WTC11 (cell line): ENCODE results near the gene AGER. TPM values are rescaled to one million over a fixed set of nuclear protein-coding genes. Genes with fewer than 3 reads are reported as not detected.

Experiments used
- ATAC-seq: fragments of 200-7000 bp; cut with Tn5 transposase; 2 replicates; pipeline ENCODE4 v1.10.0; 2021; ENCODE audit warnings: mild to moderate bottlenecking, moderate library complexity
- CTCF ChIA-PET: fragments of 300-600 bp; sonication (Branson Sonifier 250); formaldehyde crosslinking; loops from one replicate; lab custom pipeline; 2021; ENCODE audit warnings: antibody characterized with exemption; lab: Charles Lee
- POLR2A ChIA-PET: fragments of 350-600 bp; sonication (Branson Sonifier 250); formaldehyde crosslinking; loops from one replicate; lab custom pipeline; 2021; ENCODE audit warnings: antibody characterized with exemption; lab: Charles Lee
- DNase-seq: peaks from one replicate; pipeline ENCODE4 v3.0.0; 2021; ENCODE audit warnings: low spot score
- H3K27ac Mint-ChIP-seq: 2 replicates; pipeline ENCODE4 v1.8.0; 2021; ENCODE audit warnings: mixed read lengths
- H3K27me3 Mint-ChIP-seq: 2 replicates; pipeline ENCODE4 v1.8.0; 2021; ENCODE audit warnings: low read depth, mild to moderate bottlenecking, moderate library complexity, mixed read lengths
- H3K36me3 Mint-ChIP-seq: 2 replicates; pipeline ENCODE4 v1.8.0; 2021; ENCODE audit warnings: mixed read lengths
- H3K4me1 Mint-ChIP-seq: 2 replicates; pipeline ENCODE4 v1.8.0; 2022; ENCODE audit warnings: mixed read lengths
- H3K4me3 Mint-ChIP-seq: 2 replicates; pipeline ENCODE4 v1.8.0; 2021; ENCODE audit warnings: mild to moderate bottlenecking, moderate library complexity, mixed read lengths
- H3K9me3 Mint-ChIP-seq: 2 replicates; pipeline ENCODE4 v1.8.0; 2021; ENCODE audit warnings: mixed read lengths
- ATF1 ChIP-seq: sonication (generic); formaldehyde crosslinking; IDR thresholded peaks from 2 replicates; pipeline ENCODE4 v1.8.1; 2023; ENCODE audit warnings: mild to moderate bottlenecking, moderate library complexity, missing genetic modification reagents
- CREM ChIP-seq: sonication (generic); formaldehyde crosslinking; IDR thresholded peaks from 2 replicates; pipeline ENCODE4 v1.8.1; 2022; ENCODE audit warnings: mild to moderate bottlenecking, missing genetic modification reagents, moderate library complexity
- ETV6 ChIP-seq: sonication (generic); formaldehyde crosslinking; IDR thresholded peaks from 2 replicates; pipeline ENCODE4 v1.8.1; 2022; ENCODE audit warnings: mild to moderate bottlenecking, missing genetic modification reagents
- JUN ChIP-seq: sonication (generic); formaldehyde crosslinking; IDR thresholded peaks from 2 replicates; pipeline ENCODE4 v1.8.0; 2023; ENCODE audit warnings: mild to moderate bottlenecking, missing genetic modification reagents
- NR1H2 ChIP-seq: sonication (generic); formaldehyde crosslinking; IDR thresholded peaks from 2 replicates; pipeline ENCODE4 v1.9.0; 2021; ENCODE audit warnings: mild to moderate bottlenecking, moderate library complexity, missing genetic modification reagents
- RELA ChIP-seq: sonication (generic); formaldehyde crosslinking; IDR thresholded peaks from 2 replicates; pipeline ENCODE4 v1.8.1; 2022; ENCODE audit warnings: missing genetic modification reagents, mild to moderate bottlenecking, borderline replicate concordance
- TEAD4 ChIP-seq: sonication (generic); formaldehyde crosslinking; IDR thresholded peaks from 2 replicates; pipeline ENCODE4 v1.8.0; 2022; ENCODE audit warnings: mild to moderate bottlenecking, missing genetic modification reagents
- ZNF219 ChIP-seq: sonication (generic); formaldehyde crosslinking; IDR thresholded peaks from 2 replicates; pipeline ENCODE4 v1.8.0; 2023; ENCODE audit warnings: missing genetic modification reagents, mild to moderate bottlenecking, borderline replicate concordance
- ZNF263 ChIP-seq: sonication (generic); formaldehyde crosslinking; IDR thresholded peaks from 2 replicates; pipeline ENCODE4 v1.8.1; 2022; ENCODE audit warnings: low read depth, mild to moderate bottlenecking, moderate library complexity, missing genetic modification reagents
- ZNF317 ChIP-seq: sonication (generic); formaldehyde crosslinking; IDR thresholded peaks from 2 replicates; pipeline ENCODE4 v1.8.1; 2023; ENCODE audit warnings: low read depth, mild to moderate bottlenecking, moderate library complexity, missing genetic modification reagents, borderline replicate concordance
- total RNA-seq: library from RNA; stranded (reverse); gene quantifications from 3 replicates; pipeline ENCODE4 v1.2.3, GENCODE V29; 2021
- TF ChIP-seq, protein P1 (sequence below): sonication (generic); formaldehyde crosslinking; IDR thresholded peaks from 2 replicates; pipeline ENCODE4 v1.8.0; 2023; ENCODE audit warnings: missing genetic modification reagents
- TF ChIP-seq, protein P2 (sequence below): sonication (generic); formaldehyde crosslinking; IDR thresholded peaks from 2 replicates; pipeline ENCODE4 v1.8.1; 2023; ENCODE audit warnings: mild to moderate bottlenecking, missing genetic modification reagents
- TF ChIP-seq, protein P3 (sequence below): sonication (generic); formaldehyde crosslinking; IDR thresholded peaks from 2 replicates; pipeline ENCODE4 v1.8.0; 2023; ENCODE audit warnings: missing genetic modification reagents, mild to moderate bottlenecking, borderline replicate concordance
- TF ChIP-seq, protein P4 (sequence below): sonication (generic); formaldehyde crosslinking; IDR thresholded peaks from 2 replicates; pipeline ENCODE4 v1.8.1; 2023; ENCODE audit warnings: mild to moderate bottlenecking, missing genetic modification reagents, borderline replicate concordance
- TF ChIP-seq, protein P5 (sequence below): sonication (generic); formaldehyde crosslinking; IDR thresholded peaks from 2 replicates; pipeline ENCODE4 v1.8.1; 2022; ENCODE audit warnings: low read depth, missing genetic modification reagents, borderline replicate concordance
- TF ChIP-seq, protein P6 (sequence below): sonication (generic); formaldehyde crosslinking; IDR thresholded peaks from 2 replicates; pipeline ENCODE4 v1.8.0; 2022; ENCODE audit warnings: mild to moderate bottlenecking, missing genetic modification reagents
- TF ChIP-seq, protein P7 (sequence below): sonication (generic); formaldehyde crosslinking; IDR thresholded peaks from 2 replicates; pipeline ENCODE4 v1.8.0; 2022; ENCODE audit warnings: mild to moderate bottlenecking, missing genetic modification reagents

Gene AGER
- total RNA-seq, 1 experiment from 2014 or later: 18.1 TPM

DNA sequence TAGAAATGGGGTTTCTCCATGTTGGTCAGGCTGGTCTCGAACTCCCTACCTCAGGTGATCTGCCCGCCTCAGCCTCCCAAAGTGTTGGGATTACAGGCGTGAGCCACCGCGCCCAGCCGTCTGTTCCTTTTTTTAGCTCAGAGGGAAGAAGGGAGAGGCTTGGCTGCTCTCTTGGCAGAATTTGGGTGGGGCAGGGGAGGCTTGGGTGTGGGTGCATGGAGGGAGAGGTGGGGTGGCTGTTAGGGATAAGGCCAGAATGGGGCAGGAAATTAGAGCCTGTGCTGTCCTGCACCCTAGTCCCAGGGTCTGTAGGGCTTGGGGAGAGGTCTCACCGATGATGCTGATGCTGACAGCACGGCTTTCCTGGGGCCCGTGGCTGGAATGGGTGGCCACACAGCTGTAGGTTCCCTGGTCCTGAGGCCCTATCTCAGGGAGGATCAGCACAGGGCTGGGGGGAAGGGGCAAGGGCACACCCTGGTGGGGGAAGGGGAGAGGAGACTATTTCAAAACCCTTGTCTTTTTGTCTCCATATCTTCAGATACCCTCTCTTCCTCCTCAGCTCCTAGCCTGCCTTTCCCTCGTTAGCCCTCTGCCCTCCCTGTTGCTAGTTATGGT lies 2.0 kb downstream of the AGER start (continued):
- TF ChIP-seq, protein P1, sequence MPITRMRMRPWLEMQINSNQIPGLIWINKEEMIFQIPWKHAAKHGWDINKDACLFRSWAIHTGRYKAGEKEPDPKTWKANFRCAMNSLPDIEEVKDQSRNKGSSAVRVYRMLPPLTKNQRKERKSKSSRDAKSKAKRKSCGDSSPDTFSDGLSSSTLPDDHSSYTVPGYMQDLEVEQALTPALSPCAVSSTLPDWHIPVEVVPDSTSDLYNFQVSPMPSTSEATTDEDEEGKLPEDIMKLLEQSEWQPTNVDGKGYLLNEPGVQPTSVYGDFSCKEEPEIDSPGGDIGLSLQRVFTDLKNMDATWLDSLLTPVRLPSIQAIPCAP (CRISPR knock-in tag): no peak
- TF ChIP-seq TEAD4 (CRISPR knock-in tag) (no peak), ATF1 (CRISPR knock-in tag) (no peak), JUN (CRISPR knock-in tag) (no peak)
- TF ChIP-seq, protein P2, sequence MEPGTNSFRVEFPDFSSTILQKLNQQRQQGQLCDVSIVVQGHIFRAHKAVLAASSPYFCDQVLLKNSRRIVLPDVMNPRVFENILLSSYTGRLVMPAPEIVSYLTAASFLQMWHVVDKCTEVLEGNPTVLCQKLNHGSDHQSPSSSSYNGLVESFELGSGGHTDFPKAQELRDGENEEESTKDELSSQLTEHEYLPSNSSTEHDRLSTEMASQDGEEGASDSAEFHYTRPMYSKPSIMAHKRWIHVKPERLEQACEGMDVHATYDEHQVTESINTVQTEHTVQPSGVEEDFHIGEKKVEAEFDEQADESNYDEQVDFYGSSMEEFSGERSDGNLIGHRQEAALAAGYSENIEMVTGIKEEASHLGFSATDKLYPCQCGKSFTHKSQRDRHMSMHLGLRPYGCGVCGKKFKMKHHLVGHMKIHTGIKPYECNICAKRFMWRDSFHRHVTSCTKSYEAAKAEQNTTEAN (CRISPR knock-in tag): no peak

DNA sequence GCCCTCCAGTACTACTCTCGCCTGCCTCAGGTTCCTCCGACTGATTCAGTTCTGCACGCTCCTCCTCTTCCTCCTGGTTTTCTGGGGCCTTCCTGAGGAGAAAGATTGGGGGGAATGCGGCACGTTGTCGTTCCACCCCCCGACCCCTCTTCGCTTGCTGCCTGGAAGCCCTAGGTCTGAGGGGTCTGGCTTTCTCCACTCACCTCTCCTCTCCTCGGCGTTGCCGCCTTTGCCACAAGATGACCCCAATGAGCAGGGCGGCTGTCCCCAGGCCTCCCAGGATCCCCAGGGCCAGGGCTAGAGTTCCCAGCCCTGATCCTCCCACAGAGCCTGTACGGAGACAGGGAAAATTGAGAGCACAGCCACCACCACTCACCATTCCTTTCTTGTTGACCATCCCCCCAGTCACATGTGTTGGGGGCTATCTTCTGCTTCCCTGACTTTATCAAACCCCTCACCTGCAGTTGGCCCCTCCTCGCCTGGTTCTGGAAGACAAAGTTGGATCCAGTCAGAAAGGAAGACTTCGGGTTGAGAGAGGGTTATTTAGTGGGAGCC lies 2.8 kb downstream of the AGER start:
- H3K4me3 Mint-ChIP-seq: no peak overlapping the region; the same call in 1 of the 2 replicates
- peaks cover 24% of the 10 kb centered on the region for H3K36me3 Mint-ChIP-seq
- ChIA-PET CTCF (interaction anchor here (1.6 to 2.2 kb wide), 2 partner anchors 14 to 31 kb away, joined by 6 to 9 read pairs; no protein-coding TSS in a partner anchor), POLR2A (interaction anchor here (0.7 kb wide), 1 partner anchor 29 kb away, joined by 4 read pairs; no protein-coding TSS in a partner anchor)
- peak overlapping the region; percentile 23; the same call in 1 of the 2 replicates for H3K27ac Mint-ChIP-seq
- ATAC-seq (no peak), DNase-seq (no peak)
- no peaks in the 10 kb centered on the region for H3K9me3 Mint-ChIP-seq
- peaks cover 22% of the 10 kb centered on the region for H3K4me1 Mint-ChIP-seq
- no peaks in the 10 kb centered on the region for H3K27me3 Mint-ChIP-seq
- TF ChIP-seq, protein P3, sequence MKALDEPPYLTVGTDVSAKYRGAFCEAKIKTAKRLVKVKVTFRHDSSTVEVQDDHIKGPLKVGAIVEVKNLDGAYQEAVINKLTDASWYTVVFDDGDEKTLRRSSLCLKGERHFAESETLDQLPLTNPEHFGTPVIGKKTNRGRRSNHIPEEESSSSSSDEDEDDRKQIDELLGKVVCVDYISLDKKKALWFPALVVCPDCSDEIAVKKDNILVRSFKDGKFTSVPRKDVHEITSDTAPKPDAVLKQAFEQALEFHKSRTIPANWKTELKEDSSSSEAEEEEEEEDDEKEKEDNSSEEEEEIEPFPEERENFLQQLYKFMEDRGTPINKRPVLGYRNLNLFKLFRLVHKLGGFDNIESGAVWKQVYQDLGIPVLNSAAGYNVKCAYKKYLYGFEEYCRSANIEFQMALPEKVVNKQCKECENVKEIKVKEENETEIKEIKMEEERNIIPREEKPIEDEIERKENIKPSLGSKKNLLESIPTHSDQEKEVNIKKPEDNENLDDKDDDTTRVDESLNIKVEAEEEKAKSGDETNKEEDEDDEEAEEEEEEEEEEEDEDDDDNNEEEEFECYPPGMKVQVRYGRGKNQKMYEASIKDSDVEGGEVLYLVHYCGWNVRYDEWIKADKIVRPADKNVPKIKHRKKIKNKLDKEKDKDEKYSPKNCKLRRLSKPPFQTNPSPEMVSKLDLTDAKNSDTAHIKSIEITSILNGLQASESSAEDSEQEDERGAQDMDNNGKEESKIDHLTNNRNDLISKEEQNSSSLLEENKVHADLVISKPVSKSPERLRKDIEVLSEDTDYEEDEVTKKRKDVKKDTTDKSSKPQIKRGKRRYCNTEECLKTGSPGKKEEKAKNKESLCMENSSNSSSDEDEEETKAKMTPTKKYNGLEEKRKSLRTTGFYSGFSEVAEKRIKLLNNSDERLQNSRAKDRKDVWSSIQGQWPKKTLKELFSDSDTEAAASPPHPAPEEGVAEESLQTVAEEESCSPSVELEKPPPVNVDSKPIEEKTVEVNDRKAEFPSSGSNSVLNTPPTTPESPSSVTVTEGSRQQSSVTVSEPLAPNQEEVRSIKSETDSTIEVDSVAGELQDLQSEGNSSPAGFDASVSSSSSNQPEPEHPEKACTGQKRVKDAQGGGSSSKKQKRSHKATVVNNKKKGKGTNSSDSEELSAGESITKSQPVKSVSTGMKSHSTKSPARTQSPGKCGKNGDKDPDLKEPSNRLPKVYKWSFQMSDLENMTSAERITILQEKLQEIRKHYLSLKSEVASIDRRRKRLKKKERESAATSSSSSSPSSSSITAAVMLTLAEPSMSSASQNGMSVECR (CRISPR knock-in tag): no peak
- TF ChIP-seq CREM (CRISPR knock-in tag) (no peak), NR1H2 (CRISPR knock-in tag) (no peak), ZNF317 (no peak), ZNF263 (CRISPR knock-in tag) (no peak), ETV6 (CRISPR knock-in tag) (no peak), RELA (no peak), ZNF219 (no peak)
- TF ChIP-seq, protein P4, sequence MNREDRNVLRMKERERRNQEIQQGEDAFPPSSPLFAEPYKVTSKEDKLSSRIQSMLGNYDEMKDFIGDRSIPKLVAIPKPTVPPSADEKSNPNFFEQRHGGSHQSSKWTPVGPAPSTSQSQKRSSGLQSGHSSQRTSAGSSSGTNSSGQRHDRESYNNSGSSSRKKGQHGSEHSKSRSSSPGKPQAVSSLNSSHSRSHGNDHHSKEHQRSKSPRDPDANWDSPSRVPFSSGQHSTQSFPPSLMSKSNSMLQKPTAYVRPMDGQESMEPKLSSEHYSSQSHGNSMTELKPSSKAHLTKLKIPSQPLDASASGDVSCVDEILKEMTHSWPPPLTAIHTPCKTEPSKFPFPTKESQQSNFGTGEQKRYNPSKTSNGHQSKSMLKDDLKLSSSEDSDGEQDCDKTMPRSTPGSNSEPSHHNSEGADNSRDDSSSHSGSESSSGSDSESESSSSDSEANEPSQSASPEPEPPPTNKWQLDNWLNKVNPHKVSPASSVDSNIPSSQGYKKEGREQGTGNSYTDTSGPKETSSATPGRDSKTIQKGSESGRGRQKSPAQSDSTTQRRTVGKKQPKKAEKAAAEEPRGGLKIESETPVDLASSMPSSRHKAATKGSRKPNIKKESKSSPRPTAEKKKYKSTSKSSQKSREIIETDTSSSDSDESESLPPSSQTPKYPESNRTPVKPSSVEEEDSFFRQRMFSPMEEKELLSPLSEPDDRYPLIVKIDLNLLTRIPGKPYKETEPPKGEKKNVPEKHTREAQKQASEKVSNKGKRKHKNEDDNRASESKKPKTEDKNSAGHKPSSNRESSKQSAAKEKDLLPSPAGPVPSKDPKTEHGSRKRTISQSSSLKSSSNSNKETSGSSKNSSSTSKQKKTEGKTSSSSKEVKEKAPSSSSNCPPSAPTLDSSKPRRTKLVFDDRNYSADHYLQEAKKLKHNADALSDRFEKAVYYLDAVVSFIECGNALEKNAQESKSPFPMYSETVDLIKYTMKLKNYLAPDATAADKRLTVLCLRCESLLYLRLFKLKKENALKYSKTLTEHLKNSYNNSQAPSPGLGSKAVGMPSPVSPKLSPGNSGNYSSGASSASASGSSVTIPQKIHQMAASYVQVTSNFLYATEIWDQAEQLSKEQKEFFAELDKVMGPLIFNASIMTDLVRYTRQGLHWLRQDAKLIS (CRISPR knock-in tag): no peak
- TF ChIP-seq, protein P5, sequence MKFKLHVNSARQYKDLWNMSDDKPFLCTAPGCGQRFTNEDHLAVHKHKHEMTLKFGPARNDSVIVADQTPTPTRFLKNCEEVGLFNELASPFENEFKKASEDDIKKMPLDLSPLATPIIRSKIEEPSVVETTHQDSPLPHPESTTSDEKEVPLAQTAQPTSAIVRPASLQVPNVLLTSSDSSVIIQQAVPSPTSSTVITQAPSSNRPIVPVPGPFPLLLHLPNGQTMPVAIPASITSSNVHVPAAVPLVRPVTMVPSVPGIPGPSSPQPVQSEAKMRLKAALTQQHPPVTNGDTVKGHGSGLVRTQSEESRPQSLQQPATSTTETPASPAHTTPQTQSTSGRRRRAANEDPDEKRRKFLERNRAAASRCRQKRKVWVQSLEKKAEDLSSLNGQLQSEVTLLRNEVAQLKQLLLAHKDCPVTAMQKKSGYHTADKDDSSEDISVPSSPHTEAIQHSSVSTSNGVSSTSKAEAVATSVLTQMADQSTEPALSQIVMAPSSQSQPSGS (CRISPR knock-in tag): no peak
- TF ChIP-seq, protein P6, sequence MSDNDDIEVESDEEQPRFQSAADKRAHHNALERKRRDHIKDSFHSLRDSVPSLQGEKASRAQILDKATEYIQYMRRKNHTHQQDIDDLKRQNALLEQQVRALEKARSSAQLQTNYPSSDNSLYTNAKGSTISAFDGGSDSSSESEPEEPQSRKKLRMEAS (CRISPR knock-in tag): no peak
- TF ChIP-seq, protein P7, sequence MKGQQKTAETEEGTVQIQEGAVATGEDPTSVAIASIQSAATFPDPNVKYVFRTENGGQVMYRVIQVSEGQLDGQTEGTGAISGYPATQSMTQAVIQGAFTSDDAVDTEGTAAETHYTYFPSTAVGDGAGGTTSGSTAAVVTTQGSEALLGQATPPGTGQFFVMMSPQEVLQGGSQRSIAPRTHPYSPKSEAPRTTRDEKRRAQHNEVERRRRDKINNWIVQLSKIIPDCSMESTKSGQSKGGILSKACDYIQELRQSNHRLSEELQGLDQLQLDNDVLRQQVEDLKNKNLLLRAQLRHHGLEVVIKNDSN (CRISPR knock-in tag): no peak
